GM23338 (cell line): ENCODE results near the gene CAMSAP1. TPM values are rescaled to one million over a fixed set of nuclear protein-coding genes. Genes with fewer than 3 reads are reported as not detected.

Experiments
- ATAC-seq: fragments of 200-7000 bp; cut with Tn5 transposase; 3 replicates; pipeline ENCODE4 v1.9.1; 2020
- DNase-seq: peaks from one replicate; pipeline ENCODE4 v3.0.0-alpha.2; 2015; ENCODE audit warnings: low spot score
- H2AFZ ChIP-seq: fragments of 200-600 bp; sonication (generic); 2 replicates; pipeline ENCODE4 v1.8.0; 2016; ENCODE audit warnings: antibody characterized with exemption, mild to moderate bottlenecking, moderate library complexity
- H3F3A ChIP-seq: fragments of 200-600 bp; sonication (generic); replicated peaks from 2 replicates; pipeline ENCODE4 v1.8.0; 2017; ENCODE audit warnings: antibody characterized with exemption, mixed run types, low read depth
- H3K27ac ChIP-seq: fragments of 200-600 bp; sonication (generic); 2 replicates; pipeline ENCODE4 v1.6.1; 2016; ENCODE audit warnings: low read depth
- H3K27me3 ChIP-seq: fragments of 200-600 bp; sonication (generic); 2 replicates; pipeline ENCODE4 v1.8.0; 2016; ENCODE audit warnings: mild to moderate bottlenecking, mixed run types, moderate library complexity; ENCODE audit not compliant: insufficient read depth
- H3K36me3 ChIP-seq: fragments of 200-600 bp; sonication (generic); 2 replicates; pipeline ENCODE4 v1.8.0; 2016; ENCODE audit warnings: mild to moderate bottlenecking; ENCODE audit not compliant: insufficient read depth
- H3K4me1 ChIP-seq: fragments of 200-600 bp; sonication (generic); 2 replicates; pipeline ENCODE4 v1.8.0; 2016; ENCODE audit warnings: mild to moderate bottlenecking, moderate library complexity; ENCODE audit not compliant: insufficient read depth
- H3K4me2 ChIP-seq: fragments of 200-600 bp; sonication (generic); 2 replicates; pipeline ENCODE4 v1.7.1; 2017; ENCODE audit warnings: mixed run types
- H3K4me3 ChIP-seq: fragments of 200-600 bp; sonication (generic); 2 replicates; pipeline ENCODE4 v1.6.1; 2016; ENCODE audit warnings: mixed run types
- H3K79me2 ChIP-seq: fragments of 200-600 bp; sonication (generic); replicated peaks from 2 replicates; pipeline ENCODE4 v1.8.0; 2017; ENCODE audit warnings: mild to moderate bottlenecking; ENCODE audit not compliant: insufficient read depth
- H3K9me2 ChIP-seq: fragments of 200-600 bp; sonication (generic); 2 replicates; pipeline ENCODE4 v1.8.0; 2017; ENCODE audit not compliant: insufficient read depth
- H4K20me1 ChIP-seq: fragments of 200-600 bp; sonication (generic); replicated peaks from 2 replicates; pipeline ENCODE4 v1.8.0; 2017; ENCODE audit warnings: mild to moderate bottlenecking; ENCODE audit not compliant: insufficient read depth
- H3K27ac Mint-ChIP-seq: 2 replicates; pipeline ENCODE4 v1.8.0; 2020; ENCODE audit warnings: inconsistent platforms, mild to moderate bottlenecking, moderate library complexity, mixed read lengths
- H3K27me3 Mint-ChIP-seq: 3 replicates; pipeline ENCODE4 v1.8.0; 2022; ENCODE audit warnings: low read depth, mild to moderate bottlenecking, moderate library complexity, mixed read lengths, inconsistent platforms; ENCODE audit not compliant: insufficient read depth, poor library complexity
- H3K36me3 Mint-ChIP-seq: 3 replicates; pipeline ENCODE4 v1.8.0; 2021; ENCODE audit warnings: low read depth, mild to moderate bottlenecking, inconsistent platforms, moderate library complexity, mixed read lengths
- H3K4me1 Mint-ChIP-seq: 3 replicates; pipeline ENCODE4 v1.8.0; 2020; ENCODE audit warnings: mild to moderate bottlenecking, inconsistent platforms, mixed read lengths
- H3K4me3 Mint-ChIP-seq: 3 replicates; pipeline ENCODE4 v1.8.0; 2021; ENCODE audit warnings: moderate library complexity, mild to moderate bottlenecking, inconsistent platforms, mixed read lengths
- H3K9me3 Mint-ChIP-seq: 3 replicates; pipeline ENCODE4 v1.8.0; 2020; ENCODE audit warnings: moderate library complexity, mild to moderate bottlenecking, inconsistent platforms, mixed read lengths
- CREB1 ChIP-seq: fragments of 250-450 bp; sonication (Bioruptor Pico); IDR thresholded peaks from 2 replicates; pipeline ENCODE4 v1.5.0; 2020; ENCODE audit warnings: low read depth, mild to moderate bottlenecking, moderate library complexity
- EZH2 ChIP-seq: fragments of 200-600 bp; sonication (generic); IDR thresholded peaks from one replicate; pipeline ENCODE4 v1.8.0; 2017; ENCODE audit warnings: antibody characterized with exemption, mild to moderate bottlenecking, low read depth; ENCODE audit not compliant: unreplicated experiment
- EZH2phosphoT487 ChIP-seq: fragments of 200-600 bp; sonication (generic); IDR thresholded peaks from one replicate; pipeline ENCODE4 v1.8.1; 2018; ENCODE audit warnings: antibody characterized with exemption; ENCODE audit not compliant: unreplicated experiment
- JUNB ChIP-seq: IDR thresholded peaks from one replicate; pipeline ENCODE4 v1.6.1; 2016; ENCODE audit warnings: antibody characterized with exemption; ENCODE audit not compliant: unreplicated experiment
- POLR2AphosphoS5 ChIP-seq: IDR thresholded peaks from 2 replicates; pipeline ENCODE4 v1.6.1; 2016; ENCODE audit warnings: antibody characterized with exemption, low read depth
- STAT1 ChIP-seq: IDR thresholded peaks from one replicate; pipeline ENCODE4 v1.6.1; 2016; ENCODE audit warnings: antibody characterized with exemption; ENCODE audit not compliant: unreplicated experiment
- ZNF331 ChIP-seq: fragments of 250-450 bp; sonication (Bioruptor Pico); IDR thresholded peaks from 2 replicates; pipeline ENCODE4 v1.5.0; 2020; ENCODE audit warnings: low read depth, mild to moderate bottlenecking, moderate library complexity
- polyA plus RNA-seq: library from polyadenylated mRNA; unstranded; fragments of >200 nt; fragmentation: Nextera tagmentation; extraction: Ambion mirVana; gene quantifications from 2 replicates; pipeline ENCODE4 v1.2.1, GENCODE V29; 2016
- total RNA-seq: library from RNA; depleted of rRNA; stranded (reverse); fragments of >200 nt; shearing (Covaris generic); gene quantifications from 2 replicates; pipeline ENCODE4 v1.2.3, GENCODE V29; 2014
- TF ChIP-seq, protein P1 (sequence below): IDR thresholded peaks from one replicate; pipeline ENCODE4 v1.6.1; 2018; ENCODE audit warnings: antibody characterized with exemption; ENCODE audit not compliant: unreplicated experiment
- TF ChIP-seq, protein P2 (sequence below): fragments of 250-450 bp; sonication (Bioruptor Pico); IDR thresholded peaks from 2 replicates; pipeline ENCODE4 v1.5.0; 2020; ENCODE audit warnings: mild to moderate bottlenecking, moderate library complexity
- TF ChIP-seq, protein P3 (sequence below), 2 experiments: fragments of 200-600 bp in 1 of 2; sonication (generic) in 1 of 2; conservative IDR thresholded peaks; 2 replicates each; pipeline versions ENCODE4 v1.5.1 to v1.6.1; 2016 to 2017; ENCODE audit warnings: antibody characterized with exemption in 2 of 2, low read depth in 2 of 2, mild to moderate bottlenecking in 2 of 2, moderate library complexity in 1 of 2
- TF ChIP-seq, protein P4 (sequence below): IDR thresholded peaks from 2 replicates; pipeline ENCODE4 v1.6.1; 2016; ENCODE audit warnings: antibody characterized with exemption

Gene CAMSAP1
- total and polyA plus RNA-seq, 2 experiments from 2014 or later: 6.9 to 75.4 TPM

DNA sequence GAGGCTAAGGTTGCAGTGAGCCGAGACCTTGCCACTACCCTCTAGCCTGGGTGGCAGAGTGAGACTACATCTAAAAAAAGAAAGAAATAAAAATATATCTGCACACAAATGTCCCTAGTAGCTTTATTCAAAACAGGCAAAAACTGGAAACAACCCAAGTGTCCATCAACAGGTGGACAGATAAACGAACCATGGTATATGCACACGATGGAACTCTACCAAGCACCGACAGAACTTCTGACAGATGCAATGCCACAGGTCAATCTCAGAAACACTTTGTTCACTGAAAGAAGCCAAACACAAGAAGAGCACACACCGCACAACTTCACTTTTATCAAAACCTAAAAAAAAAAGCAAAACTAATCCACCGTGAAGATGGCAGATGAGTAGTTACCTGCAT lies 30.4 kb downstream of the CAMSAP1 start:
- H3K27me3 ChIP-seq: no peaks in the 10 kb centered on the region
- H3K4me2 ChIP-seq: no peak overlapping the region
- no peaks in the 10 kb centered on the region; the same call in 1 of the 2 replicates for H3K36me3 ChIP-seq
- H4K20me1 ChIP-seq: peaks cover 70% of the 10 kb centered on the region
- H3K9me2 ChIP-seq: no peaks in the 10 kb centered on the region
- Mint-ChIP-seq H3K9me3 (no peaks in the 10 kb centered on the region), H3K36me3 (peaks cover 12% of the 10 kb centered on the region; the same call in 2 of the 3 replicates), H3K4me1 (peaks cover 51% of the 10 kb centered on the region), H3K4me3 (no peak overlapping the region), H3K27ac (no peak overlapping the region), H3K27me3 (peaks cover 11% of the 10 kb centered on the region)
- DNase-seq: no peak
- no peak overlapping the region for H3K4me3 ChIP-seq
- TF ChIP-seq, protein P1, sequence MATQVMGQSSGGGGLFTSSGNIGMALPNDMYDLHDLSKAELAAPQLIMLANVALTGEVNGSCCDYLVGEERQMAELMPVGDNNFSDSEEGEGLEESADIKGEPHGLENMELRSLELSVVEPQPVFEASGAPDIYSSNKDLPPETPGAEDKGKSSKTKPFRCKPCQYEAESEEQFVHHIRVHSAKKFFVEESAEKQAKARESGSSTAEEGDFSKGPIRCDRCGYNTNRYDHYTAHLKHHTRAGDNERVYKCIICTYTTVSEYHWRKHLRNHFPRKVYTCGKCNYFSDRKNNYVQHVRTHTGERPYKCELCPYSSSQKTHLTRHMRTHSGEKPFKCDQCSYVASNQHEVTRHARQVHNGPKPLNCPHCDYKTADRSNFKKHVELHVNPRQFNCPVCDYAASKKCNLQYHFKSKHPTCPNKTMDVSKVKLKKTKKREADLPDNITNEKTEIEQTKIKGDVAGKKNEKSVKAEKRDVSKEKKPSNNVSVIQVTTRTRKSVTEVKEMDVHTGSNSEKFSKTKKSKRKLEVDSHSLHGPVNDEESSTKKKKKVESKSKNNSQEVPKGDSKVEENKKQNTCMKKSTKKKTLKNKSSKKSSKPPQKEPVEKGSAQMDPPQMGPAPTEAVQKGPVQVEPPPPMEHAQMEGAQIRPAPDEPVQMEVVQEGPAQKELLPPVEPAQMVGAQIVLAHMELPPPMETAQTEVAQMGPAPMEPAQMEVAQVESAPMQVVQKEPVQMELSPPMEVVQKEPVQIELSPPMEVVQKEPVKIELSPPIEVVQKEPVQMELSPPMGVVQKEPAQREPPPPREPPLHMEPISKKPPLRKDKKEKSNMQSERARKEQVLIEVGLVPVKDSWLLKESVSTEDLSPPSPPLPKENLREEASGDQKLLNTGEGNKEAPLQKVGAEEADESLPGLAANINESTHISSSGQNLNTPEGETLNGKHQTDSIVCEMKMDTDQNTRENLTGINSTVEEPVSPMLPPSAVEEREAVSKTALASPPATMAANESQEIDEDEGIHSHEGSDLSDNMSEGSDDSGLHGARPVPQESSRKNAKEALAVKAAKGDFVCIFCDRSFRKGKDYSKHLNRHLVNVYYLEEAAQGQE: no peak
- TF ChIP-seq EZH2 (no peak), STAT1 (no peak), POLR2AphosphoS5 (no peak), CREB1 (CRISPR knock-in tag) (no peak), JUNB (no peak), ZNF331 (CRISPR knock-in tag) (no peak), EZH2phosphoT487 (no peak)
- TF ChIP-seq, protein P2, sequence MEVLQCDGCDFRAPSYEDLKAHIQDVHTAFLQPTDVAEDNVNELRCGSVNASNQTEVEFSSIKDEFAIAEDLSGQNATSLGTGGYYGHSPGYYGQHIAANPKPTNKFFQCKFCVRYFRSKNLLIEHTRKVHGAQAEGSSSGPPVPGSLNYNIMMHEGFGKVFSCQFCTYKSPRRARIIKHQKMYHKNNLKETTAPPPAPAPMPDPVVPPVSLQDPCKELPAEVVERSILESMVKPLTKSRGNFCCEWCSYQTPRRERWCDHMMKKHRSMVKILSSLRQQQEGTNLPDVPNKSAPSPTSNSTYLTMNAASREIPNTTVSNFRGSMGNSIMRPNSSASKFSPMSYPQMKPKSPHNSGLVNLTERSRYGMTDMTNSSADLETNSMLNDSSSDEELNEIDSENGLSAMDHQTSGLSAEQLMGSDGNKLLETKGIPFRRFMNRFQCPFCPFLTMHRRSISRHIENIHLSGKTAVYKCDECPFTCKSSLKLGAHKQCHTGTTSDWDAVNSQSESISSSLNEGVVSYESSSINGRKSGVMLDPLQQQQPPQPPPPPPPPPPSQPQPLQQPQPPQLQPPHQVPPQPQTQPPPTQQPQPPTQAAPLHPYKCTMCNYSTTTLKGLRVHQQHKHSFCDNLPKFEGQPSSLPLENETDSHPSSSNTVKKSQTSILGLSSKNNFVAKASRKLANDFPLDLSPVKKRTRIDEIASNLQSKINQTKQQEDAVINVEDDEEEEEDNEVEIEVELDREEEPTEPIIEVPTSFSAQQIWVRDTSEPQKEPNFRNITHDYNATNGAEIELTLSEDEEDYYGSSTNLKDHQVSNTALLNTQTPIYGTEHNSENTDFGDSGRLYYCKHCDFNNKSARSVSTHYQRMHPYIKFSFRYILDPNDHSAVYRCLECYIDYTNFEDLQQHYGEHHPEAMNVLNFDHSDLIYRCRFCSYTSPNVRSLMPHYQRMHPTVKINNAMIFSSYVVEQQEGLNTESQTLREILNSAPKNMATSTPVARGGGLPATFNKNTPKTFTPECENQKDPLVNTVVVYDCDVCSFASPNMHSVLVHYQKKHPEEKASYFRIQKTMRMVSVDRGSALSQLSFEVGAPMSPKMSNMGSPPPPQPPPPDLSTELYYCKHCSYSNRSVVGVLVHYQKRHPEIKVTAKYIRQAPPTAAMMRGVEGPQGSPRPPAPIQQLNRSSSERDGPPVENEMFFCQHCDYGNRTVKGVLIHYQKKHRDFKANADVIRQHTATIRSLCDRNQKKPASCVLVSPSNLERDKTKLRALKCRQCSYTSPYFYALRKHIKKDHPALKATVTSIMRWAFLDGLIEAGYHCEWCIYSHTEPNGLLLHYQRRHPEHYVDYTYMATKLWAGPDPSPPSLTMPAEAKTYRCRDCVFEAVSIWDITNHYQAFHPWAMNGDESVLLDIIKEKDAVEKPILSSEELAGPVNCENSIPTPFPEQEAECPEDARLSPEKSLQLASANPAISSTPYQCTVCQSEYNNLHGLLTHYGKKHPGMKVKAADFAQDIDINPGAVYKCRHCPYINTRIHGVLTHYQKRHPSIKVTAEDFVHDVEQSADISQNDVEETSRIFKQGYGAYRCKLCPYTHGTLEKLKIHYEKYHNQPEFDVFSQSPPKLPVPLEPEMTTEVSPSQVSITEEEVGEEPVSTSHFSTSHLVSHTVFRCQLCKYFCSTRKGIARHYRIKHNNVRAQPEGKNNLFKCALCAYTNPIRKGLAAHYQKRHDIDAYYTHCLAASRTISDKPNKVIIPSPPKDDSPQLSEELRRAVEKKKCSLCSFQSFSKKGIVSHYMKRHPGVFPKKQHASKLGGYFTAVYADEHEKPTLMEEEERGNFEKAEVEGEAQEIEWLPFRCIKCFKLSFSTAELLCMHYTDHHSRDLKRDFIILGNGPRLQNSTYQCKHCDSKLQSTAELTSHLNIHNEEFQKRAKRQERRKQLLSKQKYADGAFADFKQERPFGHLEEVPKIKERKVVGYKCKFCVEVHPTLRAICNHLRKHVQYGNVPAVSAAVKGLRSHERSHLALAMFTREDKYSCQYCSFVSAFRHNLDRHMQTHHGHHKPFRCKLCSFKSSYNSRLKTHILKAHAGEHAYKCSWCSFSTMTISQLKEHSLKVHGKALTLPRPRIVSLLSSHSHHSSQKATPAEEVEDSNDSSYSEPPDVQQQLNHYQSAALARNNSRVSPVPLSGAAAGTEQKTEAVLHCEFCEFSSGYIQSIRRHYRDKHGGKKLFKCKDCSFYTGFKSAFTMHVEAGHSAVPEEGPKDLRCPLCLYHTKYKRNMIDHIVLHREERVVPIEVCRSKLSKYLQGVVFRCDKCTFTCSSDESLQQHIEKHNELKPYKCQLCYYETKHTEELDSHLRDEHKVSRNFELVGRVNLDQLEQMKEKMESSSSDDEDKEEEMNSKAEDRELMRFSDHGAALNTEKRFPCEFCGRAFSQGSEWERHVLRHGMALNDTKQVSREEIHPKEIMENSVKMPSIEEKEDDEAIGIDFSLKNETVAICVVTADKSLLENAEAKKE: no peak
- TF ChIP-seq, protein P3, sequence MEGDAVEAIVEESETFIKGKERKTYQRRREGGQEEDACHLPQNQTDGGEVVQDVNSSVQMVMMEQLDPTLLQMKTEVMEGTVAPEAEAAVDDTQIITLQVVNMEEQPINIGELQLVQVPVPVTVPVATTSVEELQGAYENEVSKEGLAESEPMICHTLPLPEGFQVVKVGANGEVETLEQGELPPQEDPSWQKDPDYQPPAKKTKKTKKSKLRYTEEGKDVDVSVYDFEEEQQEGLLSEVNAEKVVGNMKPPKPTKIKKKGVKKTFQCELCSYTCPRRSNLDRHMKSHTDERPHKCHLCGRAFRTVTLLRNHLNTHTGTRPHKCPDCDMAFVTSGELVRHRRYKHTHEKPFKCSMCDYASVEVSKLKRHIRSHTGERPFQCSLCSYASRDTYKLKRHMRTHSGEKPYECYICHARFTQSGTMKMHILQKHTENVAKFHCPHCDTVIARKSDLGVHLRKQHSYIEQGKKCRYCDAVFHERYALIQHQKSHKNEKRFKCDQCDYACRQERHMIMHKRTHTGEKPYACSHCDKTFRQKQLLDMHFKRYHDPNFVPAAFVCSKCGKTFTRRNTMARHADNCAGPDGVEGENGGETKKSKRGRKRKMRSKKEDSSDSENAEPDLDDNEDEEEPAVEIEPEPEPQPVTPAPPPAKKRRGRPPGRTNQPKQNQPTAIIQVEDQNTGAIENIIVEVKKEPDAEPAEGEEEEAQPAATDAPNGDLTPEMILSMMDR (conservative IDR thresholded peaks at IDR 0.05; ENCODE audit: low read depth in 2 of 2): no peak
- TF ChIP-seq, protein P4, sequence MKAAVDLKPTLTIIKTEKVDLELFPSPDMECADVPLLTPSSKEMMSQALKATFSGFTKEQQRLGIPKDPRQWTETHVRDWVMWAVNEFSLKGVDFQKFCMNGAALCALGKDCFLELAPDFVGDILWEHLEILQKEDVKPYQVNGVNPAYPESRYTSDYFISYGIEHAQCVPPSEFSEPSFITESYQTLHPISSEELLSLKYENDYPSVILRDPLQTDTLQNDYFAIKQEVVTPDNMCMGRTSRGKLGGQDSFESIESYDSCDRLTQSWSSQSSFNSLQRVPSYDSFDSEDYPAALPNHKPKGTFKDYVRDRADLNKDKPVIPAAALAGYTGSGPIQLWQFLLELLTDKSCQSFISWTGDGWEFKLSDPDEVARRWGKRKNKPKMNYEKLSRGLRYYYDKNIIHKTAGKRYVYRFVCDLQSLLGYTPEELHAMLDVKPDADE: no peak
- no peak overlapping the region for H3K27ac ChIP-seq
- ATAC-seq: no peak
- peaks cover 51% of the 10 kb centered on the region for H3K4me1 ChIP-seq
- H2AFZ ChIP-seq: no peak overlapping the region
- peaks cover 100% of the 10 kb centered on the region for H3K79me2 ChIP-seq
- H3F3A ChIP-seq: no peaks in the 10 kb centered on the region
